Neural crest cell (in vitro differentiated cells): ENCODE measurements around the gene LAMB4. TPM values are rescaled to one million over a fixed set of nuclear protein-coding genes. Genes with fewer than 3 reads are reported as not detected.
A peak's percentile ranks its signal among the peaks of the same experiment; 100 is the strongest.

Source experiments
- DNase-seq: peaks from one replicate; pipeline ENCODE4 v3.0.0; 2021; ENCODE audit warnings: low read depth, mixed read lengths, low spot score
- H3K27ac Mint-ChIP-seq: one replicate; pipeline ENCODE4 v1.8.0; 2021; ENCODE audit warnings: mild to moderate bottlenecking, mixed read lengths; ENCODE audit not compliant: unreplicated experiment
- H3K27me3 Mint-ChIP-seq: 2 replicates; pipeline ENCODE4 v1.8.0; 2021; ENCODE audit warnings: low read depth, mild to moderate bottlenecking, mixed read lengths
- H3K36me3 Mint-ChIP-seq: 2 replicates; pipeline ENCODE4 v1.8.0; 2021; ENCODE audit warnings: low read depth, mild to moderate bottlenecking, mixed read lengths
- H3K4me1 Mint-ChIP-seq: 2 replicates; pipeline ENCODE4 v1.8.0; 2021; ENCODE audit warnings: mixed read lengths
- H3K4me3 Mint-ChIP-seq: one replicate; pipeline ENCODE4 v1.8.0; 2021; ENCODE audit warnings: mild to moderate bottlenecking, mixed read lengths
- H3K9me3 Mint-ChIP-seq: 2 replicates; pipeline ENCODE4 v1.8.0; 2021; ENCODE audit warnings: mixed read lengths
- total RNA-seq: library from RNA; stranded (reverse); gene quantifications from 2 replicates; pipeline ENCODE4 v1.2.1, GENCODE V29; 2021
- TF ChIP-seq, protein P1 (sequence below): fragments of 200-600 bp; sonication (generic); conservative IDR thresholded peaks from 2 replicates; pipeline ENCODE4 v1.5.0; 2021; ENCODE audit warnings: antibody characterized with exemption, mild to moderate bottlenecking

Gene LAMB4
- total RNA-seq, 1 donor from 2014 or later: 0.16 TPM

DNA sequence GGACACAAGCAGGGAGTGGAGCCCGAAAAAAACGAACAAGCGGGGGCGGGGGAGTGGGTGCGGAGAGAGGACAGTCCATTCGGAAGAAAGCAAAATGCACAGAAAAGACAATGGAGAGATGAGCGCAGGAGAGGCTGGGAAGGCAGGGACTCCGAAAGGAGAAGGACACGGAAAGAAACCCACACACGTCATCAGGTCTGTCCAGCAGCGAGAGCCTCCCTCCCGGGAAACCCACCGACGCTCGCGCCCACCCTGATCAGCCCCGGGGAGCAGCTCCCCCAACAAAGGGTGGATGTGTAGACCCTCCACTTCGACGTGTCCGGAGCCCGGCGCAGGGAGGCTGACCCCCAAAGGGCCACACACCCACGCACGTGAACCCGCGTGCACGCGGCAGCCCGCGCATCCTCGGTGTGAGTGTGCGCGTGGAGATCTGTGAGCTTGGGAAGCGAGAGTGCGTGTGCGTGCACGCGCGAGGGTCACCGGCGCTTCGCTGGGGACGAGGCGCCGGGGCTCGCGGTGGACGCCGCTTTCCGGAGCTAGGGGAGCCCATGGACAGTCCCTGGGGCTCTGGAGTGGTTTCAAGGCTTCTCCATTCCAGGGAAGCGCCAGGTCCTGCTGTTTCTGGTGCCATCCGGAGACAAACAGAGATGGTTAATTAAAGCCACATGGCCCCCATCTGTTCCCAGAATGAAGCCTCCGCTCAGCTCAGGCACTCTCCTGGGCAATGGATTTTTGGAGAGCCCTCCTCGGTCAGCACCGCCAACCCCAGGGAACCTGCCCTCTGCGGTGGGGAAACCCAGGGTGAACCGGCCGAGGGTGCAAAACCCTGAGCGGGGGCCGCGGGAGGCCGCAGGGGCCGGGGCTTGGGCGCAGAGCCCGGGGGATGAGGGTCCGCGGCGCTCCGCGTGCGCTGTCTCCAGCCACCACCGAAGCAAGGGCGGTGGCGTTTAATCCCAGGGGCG, 128.1 kb downstream of the LAMB4 start:
- no peaks in the 10 kb centered on the region for H3K9me3 Mint-ChIP-seq

DNA sequence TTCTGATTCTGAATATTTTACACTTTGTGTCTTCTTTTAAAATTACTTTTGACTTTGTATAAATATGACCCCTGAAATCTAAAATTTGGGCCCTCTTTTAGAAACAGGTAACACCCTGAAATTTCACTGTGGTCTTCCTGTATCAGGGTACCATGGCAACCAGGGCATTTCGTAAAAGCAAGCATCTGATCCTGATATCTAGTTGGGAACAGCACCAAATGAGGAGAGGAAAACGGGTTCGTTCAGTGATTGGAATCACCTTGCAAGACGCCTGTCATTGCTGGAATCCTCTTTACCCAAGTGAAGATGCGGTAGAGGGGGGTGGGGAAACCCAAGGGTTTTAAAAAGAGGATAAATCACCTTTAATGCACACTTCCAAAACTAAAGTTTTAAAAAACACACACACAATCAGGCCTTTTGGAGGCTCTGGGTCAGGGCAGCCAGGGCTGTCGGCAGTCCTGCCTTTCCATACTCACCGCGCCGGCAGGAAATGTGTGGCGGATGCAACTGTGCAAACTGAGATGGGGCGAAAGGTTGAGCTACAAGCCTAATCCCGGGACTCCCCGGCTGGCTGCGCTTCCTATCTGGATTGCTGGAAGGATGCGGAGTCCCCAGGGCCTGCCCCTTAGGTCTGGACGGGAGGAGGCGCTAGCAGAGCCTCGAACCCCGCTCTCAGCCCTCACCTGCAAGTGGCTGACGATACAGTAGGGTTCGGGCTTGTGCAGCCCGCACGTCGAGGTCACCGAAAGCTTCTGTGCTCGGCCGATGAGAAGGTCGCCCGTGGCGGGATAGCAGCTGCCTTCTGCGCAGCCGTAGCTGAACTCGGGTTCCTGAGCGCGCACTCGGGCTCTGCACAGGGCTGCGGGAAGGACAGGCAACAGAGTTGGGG, 129.0 kb downstream of the LAMB4 start:
- DNase-seq: peak; percentile 22
- peaks cover 9% of the 10 kb centered on the region for H3K36me3 Mint-ChIP-seq
- peaks cover 51% of the 10 kb centered on the region for H3K4me1 Mint-ChIP-seq
- peaks cover 80% of the 10 kb centered on the region for H3K27me3 Mint-ChIP-seq
- peak overlapping the region; percentile 96 for H3K4me3 Mint-ChIP-seq
- TF ChIP-seq, protein P1, sequence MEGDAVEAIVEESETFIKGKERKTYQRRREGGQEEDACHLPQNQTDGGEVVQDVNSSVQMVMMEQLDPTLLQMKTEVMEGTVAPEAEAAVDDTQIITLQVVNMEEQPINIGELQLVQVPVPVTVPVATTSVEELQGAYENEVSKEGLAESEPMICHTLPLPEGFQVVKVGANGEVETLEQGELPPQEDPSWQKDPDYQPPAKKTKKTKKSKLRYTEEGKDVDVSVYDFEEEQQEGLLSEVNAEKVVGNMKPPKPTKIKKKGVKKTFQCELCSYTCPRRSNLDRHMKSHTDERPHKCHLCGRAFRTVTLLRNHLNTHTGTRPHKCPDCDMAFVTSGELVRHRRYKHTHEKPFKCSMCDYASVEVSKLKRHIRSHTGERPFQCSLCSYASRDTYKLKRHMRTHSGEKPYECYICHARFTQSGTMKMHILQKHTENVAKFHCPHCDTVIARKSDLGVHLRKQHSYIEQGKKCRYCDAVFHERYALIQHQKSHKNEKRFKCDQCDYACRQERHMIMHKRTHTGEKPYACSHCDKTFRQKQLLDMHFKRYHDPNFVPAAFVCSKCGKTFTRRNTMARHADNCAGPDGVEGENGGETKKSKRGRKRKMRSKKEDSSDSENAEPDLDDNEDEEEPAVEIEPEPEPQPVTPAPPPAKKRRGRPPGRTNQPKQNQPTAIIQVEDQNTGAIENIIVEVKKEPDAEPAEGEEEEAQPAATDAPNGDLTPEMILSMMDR: no peak
- H3K9me3 Mint-ChIP-seq: no peaks in the 10 kb centered on the region
- H3K27ac Mint-ChIP-seq: peak overlapping the region; percentile 81

More for the DNA sequence above, 128.1 kb downstream of the LAMB4 start:
- peak; percentile 12 for DNase-seq
- TF ChIP-seq, protein P1: no peak
- Mint-ChIP-seq H3K27ac (peak overlapping the region; percentile 81), H3K27me3 (peaks cover 81% of the 10 kb centered on the region), H3K36me3 (peaks cover 9% of the 10 kb centered on the region), H3K4me1 (peaks cover 43% of the 10 kb centered on the region), H3K4me3 (peak overlapping the region; percentile 96)

DNA sequence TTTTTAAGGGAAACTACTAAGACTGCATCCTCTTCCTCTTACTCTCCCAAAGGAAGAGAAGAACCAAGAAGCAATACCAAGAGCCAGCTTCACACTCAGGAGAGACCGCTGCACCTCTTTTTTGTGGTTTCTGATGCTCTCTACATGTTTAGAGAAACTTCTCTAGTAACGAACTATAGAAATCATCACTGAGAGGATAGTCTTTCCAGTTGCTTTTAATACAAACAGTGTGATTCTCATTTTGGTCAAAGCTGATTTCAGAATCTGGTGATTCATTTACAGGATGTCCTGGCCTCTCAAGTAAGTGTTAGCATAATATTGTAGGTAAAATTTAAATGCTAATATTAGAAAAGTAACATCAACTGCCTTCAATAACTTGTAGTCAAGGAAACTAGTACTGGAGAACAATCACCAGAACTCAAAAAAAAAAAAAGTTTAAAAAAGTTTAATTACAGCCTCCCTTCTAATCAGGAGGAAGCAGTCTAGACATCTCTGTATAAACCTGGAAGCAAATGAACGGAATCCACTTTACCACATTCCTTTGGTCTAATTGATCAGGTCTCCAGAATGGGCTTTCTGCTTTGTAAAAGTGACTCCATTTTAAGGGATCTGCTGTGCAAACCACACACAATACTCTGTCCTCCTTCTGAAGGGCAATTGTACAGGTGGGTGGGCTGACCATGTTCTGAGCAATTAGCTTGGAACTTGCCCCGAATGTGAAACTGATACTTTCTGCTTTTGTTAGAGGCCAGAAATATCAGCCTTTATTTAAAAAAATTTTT, 130.2 kb downstream of the LAMB4 start:
- peaks cover 59% of the 10 kb centered on the region for H3K4me1 Mint-ChIP-seq
- DNase-seq: no peak
- H3K36me3 Mint-ChIP-seq: peaks cover 9% of the 10 kb centered on the region
- H3K4me3 Mint-ChIP-seq: peak overlapping the region; percentile 74
- no peaks in the 10 kb centered on the region for H3K9me3 Mint-ChIP-seq
- no peak overlapping the region for H3K27ac Mint-ChIP-seq
- TF ChIP-seq, protein P1: no peak
- peaks cover 71% of the 10 kb centered on the region for H3K27me3 Mint-ChIP-seq

DNA sequence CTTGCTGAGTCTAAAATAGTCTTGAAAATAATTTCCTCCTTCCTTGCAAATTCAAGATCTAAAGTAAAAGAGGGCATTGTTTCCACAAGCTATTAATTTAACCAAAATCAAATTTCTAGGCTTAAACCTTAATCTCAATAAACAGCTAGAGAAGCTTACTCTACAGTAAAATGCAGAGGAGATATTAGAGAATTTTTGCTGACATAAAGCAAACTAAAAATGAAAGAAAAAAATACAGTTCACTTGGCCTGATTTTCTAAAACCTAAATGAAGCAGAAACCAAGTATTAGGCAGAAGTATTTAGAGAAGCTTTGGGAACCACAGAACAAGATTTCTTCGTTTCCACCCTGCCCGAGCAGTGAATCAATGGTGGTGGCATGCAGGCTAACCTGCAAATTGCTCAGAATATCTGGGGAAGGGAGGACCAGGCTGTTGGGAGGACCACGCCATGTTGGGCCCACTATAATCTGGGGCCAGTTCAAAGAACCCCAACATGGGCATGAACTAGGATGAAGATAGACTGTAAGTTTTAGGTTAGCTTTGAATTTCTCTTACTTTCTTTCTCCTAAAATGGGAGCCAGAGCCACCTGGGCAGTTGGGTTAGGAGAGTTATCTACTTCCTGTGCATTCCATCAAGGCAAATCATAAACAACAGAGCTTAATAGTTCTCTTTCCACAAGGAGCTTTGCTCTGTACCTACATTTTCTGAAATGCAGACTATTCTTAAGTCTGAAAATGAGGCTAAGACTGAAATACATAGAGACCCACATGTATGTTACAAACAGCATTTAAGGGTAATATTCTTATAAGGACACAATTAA, 131.3 kb downstream of the LAMB4 start:
- Mint-ChIP-seq H3K4me1 (peaks cover 63% of the 10 kb centered on the region), H3K27me3 (peaks cover 60% of the 10 kb centered on the region), H3K9me3 (no peaks in the 10 kb centered on the region), H3K36me3 (peaks cover 11% of the 10 kb centered on the region), H3K4me3 (peak overlapping the region; percentile 74), H3K27ac (no peak overlapping the region)
- no peak for DNase-seq
- TF ChIP-seq, protein P1: no peak
